HG02588 (cell line): ENCODE data around the gene CYP19A1.

Experiments
- ATAC-seq: cut with Tn5 transposase; IDR thresholded peaks from one replicate; pipeline ENCODE4 v1.9.1; 2021; ENCODE audit warnings: mild to moderate bottlenecking, moderate library complexity; ENCODE audit not compliant: unreplicated experiment

CYP19A1 gene

GRCh38 chr15:51338496-51338895 lies at the start of gene CYP19A1:
TSS of gene CYP19A1 (minus strand) at chr15:51338596. CDS start at chr15:51242912, 95,684 bp downstream.
- no peak for ATAC-seq

- no peak for ATAC-seq
These were observed 49.3 kb upstream of the CYP19A1 start for GRCh38 chr15:51387699-51388041.

- ATAC-seq = no peak
These were observed 48.7 kb upstream of the CYP19A1 start for GRCh38 chr15:51386960-51387698.

GRCh38 chr15:51386486-51386885 lies 48.1 kb upstream of the CYP19A1 start:
- ATAC-seq = no peak

GRCh38 chr15:51386029-51386428 lies 47.6 kb upstream of the CYP19A1 start:
- no peak for ATAC-seq

GRCh38 chr15:51382787-51383186 lies 44.4 kb upstream of the CYP19A1 start:
- ATAC-seq = no peak

GRCh38 chr15:51380999-51381806 lies 42.8 kb upstream of the CYP19A1 start:
- no peak for ATAC-seq

- ATAC-seq = no peak
These were observed 41.0 kb upstream of the CYP19A1 start for GRCh38 chr15:51379390-51379789.

- no peak for ATAC-seq
These were observed 40.0 kb upstream of the CYP19A1 start for GRCh38 chr15:51378406-51378805.

- ATAC-seq = no peak
These were observed 38.8 kb upstream of the CYP19A1 start for GRCh38 chr15:51377038-51377786.

- ATAC-seq = no peak
These were observed 37.7 kb upstream of the CYP19A1 start for GRCh38 chr15:51375966-51376640.

- ATAC-seq = no peak
These were observed 35.7 kb upstream of the CYP19A1 start for GRCh38 chr15:51374131-51374530.

GRCh38 chr15:51371266-51371665 lies 32.9 kb upstream of the CYP19A1 start:
- no peak for ATAC-seq

GRCh38 chr15:51369451-51369761 lies 31.0 kb upstream of the CYP19A1 start:
- ATAC-seq = no peak

GRCh38 chr15:51368751-51369450 lies 30.5 kb upstream of the CYP19A1 start:
- no peak for ATAC-seq

GRCh38 chr15:51368307-51368706 lies 29.9 kb upstream of the CYP19A1 start:
- no peak for ATAC-seq

- no peak for ATAC-seq
These were observed 29.1 kb upstream of the CYP19A1 start for GRCh38 chr15:51367322-51367976.

GRCh38 chr15:51366920-51367319 lies 28.5 kb upstream of the CYP19A1 start:
- ATAC-seq = no peak

- ATAC-seq = no peak
These were observed 27.7 kb upstream of the CYP19A1 start for GRCh38 chr15:51366071-51366470.

GRCh38 chr15:51365417-51365816 lies 27.0 kb upstream of the CYP19A1 start:
- no peak for ATAC-seq
